Neural progenitor cell (in vitro differentiated cells): Measurements from ENCODE around the gene ATP5F1E. TPM values are rescaled to one million over a fixed set of nuclear protein-coding genes. Genes with fewer than 3 reads are reported as not detected.
"Not testable (repeated sequence)": the region's sequence is repeated elsewhere in the genome, so short reads cannot be mapped to it uniquely, and the experiment has no call there.

ENCODE experiments used
- DNase-seq: peaks from one replicate; pipeline ENCODE4 v3.0.0-alpha.2; 2016; ENCODE audit warnings: low spot score
- H2AFZ ChIP-seq: fragments of 200-600 bp; sonication (generic); replicated peaks from 2 replicates; pipeline ENCODE4 v1.6.1; 2016; ENCODE audit warnings: antibody characterized with exemption
- H3F3A ChIP-seq: fragments of 200-600 bp; sonication (generic); 2 replicates; pipeline ENCODE4 v1.6.1; 2016; ENCODE audit warnings: antibody characterized with exemption, low read depth
- H3K27ac ChIP-seq: fragments of 200-600 bp; sonication (generic); 2 replicates; pipeline ENCODE4 v1.5.1; 2016; ENCODE audit warnings: mild to moderate bottlenecking
- H3K27me3 ChIP-seq: fragments of 200-600 bp; sonication (generic); 2 replicates; pipeline ENCODE4 v1.6.1; 2016; ENCODE audit warnings: mild to moderate bottlenecking, moderate library complexity
- H3K36me3 ChIP-seq: fragments of 200-600 bp; sonication (generic); 2 replicates; pipeline ENCODE4 v1.5.1; 2016
- H3K4me1 ChIP-seq: fragments of 200-600 bp; sonication (generic); 2 replicates; pipeline ENCODE4 v1.6.1; 2016; ENCODE audit warnings: mixed run types
- H3K4me2 ChIP-seq: fragments of 200-600 bp; sonication (generic); 2 replicates; pipeline ENCODE4 v1.6.1; 2016
- H3K4me3 ChIP-seq: fragments of 200-600 bp; sonication (generic); 2 replicates; pipeline ENCODE4 v1.5.1; 2016
- H3K79me2 ChIP-seq: fragments of 200-600 bp; sonication (generic); 2 replicates; pipeline ENCODE4 v1.6.1; 2016; ENCODE audit warnings: low read depth
- H3K9ac ChIP-seq: fragments of 200-600 bp; sonication (generic); 2 replicates; pipeline ENCODE4 v1.6.1; 2016
- H3K9me3 ChIP-seq: fragments of 200-600 bp; sonication (generic); 2 replicates; pipeline ENCODE4 v1.5.1; 2016; ENCODE audit warnings: low read depth
- H4K20me1 ChIP-seq: fragments of 200-600 bp; sonication (generic); 2 replicates; pipeline ENCODE4 v1.6.1; 2016; ENCODE audit warnings: low read depth
- H3K27ac Mint-ChIP-seq: 3 replicates; pipeline ENCODE4 v1.8.0; 2021; ENCODE audit warnings: mixed read lengths
- H3K27me3 Mint-ChIP-seq: 2 replicates; pipeline ENCODE4 v1.8.0; 2022; ENCODE audit warnings: low read depth, mild to moderate bottlenecking, inconsistent platforms, moderate library complexity, mixed read lengths; ENCODE audit not compliant: insufficient read depth
- H3K36me3 Mint-ChIP-seq: 3 replicates; pipeline ENCODE4 v1.8.0; 2021; ENCODE audit warnings: mixed read lengths
- H3K4me1 Mint-ChIP-seq: 3 replicates; pipeline ENCODE4 v1.8.0; 2021; ENCODE audit warnings: mixed read lengths
- H3K4me3 Mint-ChIP-seq: 3 replicates; pipeline ENCODE4 v1.8.0; 2021; ENCODE audit warnings: mild to moderate bottlenecking, moderate library complexity, mixed read lengths
- H3K9me3 Mint-ChIP-seq: 3 replicates; pipeline ENCODE4 v1.8.0; 2020; ENCODE audit warnings: mixed read lengths
- CTCF ChIP-seq: fragments of 200-600 bp; sonication (generic); IDR thresholded peaks from 2 replicates; pipeline ENCODE4 v1.5.1; 2017; ENCODE audit warnings: antibody characterized with exemption, mild to moderate bottlenecking
- EZH2 ChIP-seq: fragments of 200-600 bp; sonication (generic); IDR thresholded peaks from 2 replicates; pipeline ENCODE4 v1.6.1; 2017; ENCODE audit warnings: antibody characterized with exemption, mild to moderate bottlenecking, moderate library complexity
- EZH2phosphoT487 ChIP-seq: fragments of 200-600 bp; sonication (generic); IDR thresholded peaks from 2 replicates; pipeline ENCODE4 v1.6.1; 2017; ENCODE audit warnings: antibody characterized with exemption
- total RNA-seq: library from RNA; depleted of rRNA; stranded (reverse); fragments of >200 nt; gene quantifications from 2 replicates; pipeline ENCODE4 v1.2.3, GENCODE V29; 2015; ENCODE audit warnings: low replicate concordance

Gene ATP5F1E
- total RNA-seq, 1 donor from 2014 or later: 29.7 TPM

DNA sequence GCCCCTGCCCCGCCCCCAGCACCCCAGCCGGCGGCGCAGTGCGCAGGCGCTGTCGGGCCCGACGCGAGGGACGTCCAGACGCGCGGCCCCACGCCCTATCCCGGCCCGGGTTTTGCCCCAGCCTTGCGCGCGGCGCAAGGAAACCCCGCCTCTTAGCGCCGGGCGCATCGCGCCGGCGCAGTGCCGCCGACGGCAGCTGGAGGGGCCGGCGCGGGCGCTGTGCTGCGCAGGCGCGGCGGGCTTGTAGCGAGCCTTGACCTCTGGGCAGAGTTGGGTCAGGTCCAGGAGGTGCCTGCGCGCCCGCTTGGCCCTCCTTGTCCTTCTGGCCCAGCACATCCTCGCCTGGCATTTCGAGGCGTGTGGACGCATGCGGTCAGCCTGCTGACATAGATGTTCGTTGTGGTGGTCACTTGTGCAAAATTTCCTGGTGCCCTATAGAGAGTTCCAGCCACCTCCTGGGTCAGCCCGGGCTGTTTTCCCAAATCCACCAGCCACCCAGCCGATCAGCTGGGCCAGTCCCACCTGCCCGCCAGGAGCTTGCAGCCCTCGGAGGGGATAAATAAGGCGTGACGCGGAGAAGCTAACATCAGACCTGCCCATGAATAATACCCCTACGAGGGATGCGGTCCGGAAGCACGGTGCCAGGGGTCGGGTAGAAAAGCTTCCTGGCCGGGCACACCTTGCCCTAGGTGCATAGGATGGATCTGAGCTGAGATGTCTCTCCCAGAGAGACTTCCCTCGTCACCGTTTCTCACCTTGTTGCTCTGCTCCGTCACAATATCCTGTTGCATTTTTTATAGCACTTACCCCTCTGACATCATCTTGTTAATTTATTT, 10.9 kb upstream of the ATP5F1E start:
- no peak overlapping the region for H3K27ac Mint-ChIP-seq
- no peak overlapping the region for H3K27ac ChIP-seq
- H3K27me3 Mint-ChIP-seq: peaks cover 3% of the 10 kb centered on the region

DNA sequence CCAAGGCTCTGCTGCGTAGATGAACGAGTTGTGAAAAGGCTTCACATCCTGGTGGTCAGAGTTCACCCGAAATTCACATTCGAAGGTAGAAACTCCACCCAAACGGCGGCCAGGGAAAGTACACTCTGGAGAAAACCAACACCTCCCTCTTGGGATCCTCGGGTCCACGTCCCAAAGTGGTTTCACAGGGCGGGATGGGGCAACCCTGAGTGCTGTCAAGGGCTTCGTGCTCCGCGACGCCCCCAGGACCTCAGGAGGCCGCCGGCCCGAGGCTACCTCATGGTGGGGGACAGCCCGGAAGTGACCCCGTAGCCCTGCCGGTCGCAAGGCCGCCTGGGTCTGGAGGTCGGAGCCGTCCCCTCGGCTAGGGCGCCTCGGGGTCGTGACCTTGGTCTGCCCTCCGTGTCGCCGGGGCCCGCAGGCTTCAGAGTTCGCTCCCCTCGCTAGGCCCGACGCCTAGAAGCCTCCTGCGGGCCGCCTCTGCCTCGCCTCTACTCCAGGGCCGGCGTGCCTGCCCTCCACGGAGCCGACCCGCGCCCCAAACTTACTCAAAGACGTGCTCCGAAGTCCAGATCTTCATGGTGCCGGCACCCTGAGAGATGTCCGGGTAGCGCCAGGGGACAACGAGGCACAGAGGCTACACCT, 10.1 kb upstream of the ATP5F1E start, which contains the start of gene PRELID3B:
Gene PRELID3B, minus strand, starts transcription at position 636 of the 645 bp plus-strand sequence. Its CDS starts 56 bp downstream, at position 580.
- H4K20me1 ChIP-seq: peaks cover 5% of the 10 kb centered on the region
- no peaks in the 10 kb centered on the region for H3K9me3 ChIP-seq
- no peaks in the 10 kb centered on the region for H3F3A ChIP-seq
- H3K27me3 Mint-ChIP-seq: peaks cover 3% of the 10 kb centered on the region
- H3K27ac ChIP-seq: no peak within 1 kb of the TSS
- peak within 1 kb of the TSS; percentile 89 for H3K4me3 Mint-ChIP-seq
- H3K27ac Mint-ChIP-seq: no peak within 1 kb of the TSS
- H3K4me2 ChIP-seq: peak within 1 kb of the TSS; percentile 82
- peak within 1 kb of the TSS; percentile 66 for H2AFZ ChIP-seq
- H3K9ac ChIP-seq: peak within 1 kb of the TSS; percentile 16
- peak; percentile 57 for DNase-seq
- H3K4me1 ChIP-seq: peaks cover 11% of the 10 kb centered on the region
- no peaks in the 10 kb centered on the region for H3K9me3 Mint-ChIP-seq
- no peaks in the 10 kb centered on the region for H3K36me3 ChIP-seq
- peaks cover 48% of the 10 kb centered on the region for H3K79me2 ChIP-seq
- peak within 1 kb of the TSS; percentile 54 for H3K4me3 ChIP-seq
- H3K27me3 ChIP-seq: no peaks in the 10 kb centered on the region
- peaks cover 22% of the 10 kb centered on the region for H3K4me1 Mint-ChIP-seq
- peaks cover 4% of the 10 kb centered on the region for H3K36me3 Mint-ChIP-seq
- TF ChIP-seq EZH2phosphoT487: no peak
- no peak for TF ChIP-seq EZH2
- no peak for TF ChIP-seq CTCF

More for the DNA sequence above, 10.9 kb upstream of the ATP5F1E start:
- H3K4me2 ChIP-seq: peak overlapping the region; percentile 82
- no peaks in the 10 kb centered on the region for H3K9me3 Mint-ChIP-seq
- H3K36me3 Mint-ChIP-seq: peaks cover 4% of the 10 kb centered on the region
- H3K9ac ChIP-seq: no peak overlapping the region
- H3K4me3 Mint-ChIP-seq: peak overlapping the region; percentile 89
- peaks cover 11% of the 10 kb centered on the region for H3K4me1 ChIP-seq
- H3K79me2 ChIP-seq: peaks cover 46% of the 10 kb centered on the region
- H3K9me3 ChIP-seq: no peaks in the 10 kb centered on the region
- TF ChIP-seq EZH2: no peak
- TF ChIP-seq CTCF: no peak
- no peak for TF ChIP-seq EZH2phosphoT487
- H2AFZ ChIP-seq: peak overlapping the region; percentile 66
- peaks cover 21% of the 10 kb centered on the region for H3K4me1 Mint-ChIP-seq
- peak; percentile 96 for DNase-seq
- H3K27me3 ChIP-seq: peaks cover 4% of the 10 kb centered on the region
- peak overlapping the region; percentile 54 for H3K4me3 ChIP-seq
- no peaks in the 10 kb centered on the region for H3F3A ChIP-seq
- H3K36me3 ChIP-seq: no peaks in the 10 kb centered on the region
- peaks cover 5% of the 10 kb centered on the region for H4K20me1 ChIP-seq

- Histone ChIP-seq H3K4me1 (peaks cover 11% of the 10 kb centered on the region), H3K79me2 (peaks cover 48% of the 10 kb centered on the region), H3K4me3 (peak overlapping the region; percentile 54), H3K4me2 (peak overlapping the region; percentile 82)
- not testable (repeated sequence) for H4K20me1 ChIP-seq, H3K27ac ChIP-seq, H3K9me3 Mint-ChIP-seq, H3K27ac Mint-ChIP-seq, H2AFZ ChIP-seq, H3K9me3 ChIP-seq, H3K27me3 ChIP-seq, H3F3A ChIP-seq, H3K36me3 ChIP-seq, DNase-seq, H3K9ac ChIP-seq, H3K27me3 Mint-ChIP-seq
- Mint-ChIP-seq H3K4me3 (peak overlapping the region; percentile 54), H3K4me1 (peaks cover 26% of the 10 kb centered on the region), H3K36me3 (peaks cover 11% of the 10 kb centered on the region)
Observed at GRCh38 chr20:59041487-59041886, 9.4 kb upstream of the ATP5F1E start.
